OCI-LY7 (cell line): ENCODE results near the gene DIO1. TPM values are rescaled to one million over a fixed set of nuclear protein-coding genes. Genes with fewer than 3 reads are reported as not detected.

Source experiments
- BruUV-seq: library from RNA; stranded (reverse); fragments of 400-500 nt; replicated peaks from 2 replicates; lab custom pipeline; 2021; lab: Mats Ljungman, UMichigan
- CTCF ChIA-PET: fragments of 300-600 bp; sonication (Branson Sonifier 250); formaldehyde crosslinking; loops from one replicate; lab custom pipeline; 2022; ENCODE audit warnings: antibody characterized with exemption; ENCODE audit not compliant: unreplicated experiment; lab: Charles Lee
- POLR2A ChIA-PET: fragments of 300-600 bp; sonication (Branson Sonifier 250); formaldehyde crosslinking; loops from one replicate; lab custom pipeline; 2022; ENCODE audit warnings: antibody characterized with exemption; lab: Charles Lee
- DNase-seq: peaks from one replicate; pipeline ENCODE4 v3.0.0-alpha.2; 2015; ENCODE audit warnings: low spot score
- H2AFZ ChIP-seq: fragments of 200-600 bp; sonication (generic), shearing (Covaris generic); 2 replicates; pipeline ENCODE4 v1.6.1; 2014; ENCODE audit warnings: mild to moderate bottlenecking, antibody characterized with exemption, low read length, moderate library complexity
- H3K27ac ChIP-seq: fragments of 200-600 bp; sonication (generic); 2 replicates; pipeline ENCODE4 v1.5.1; 2014; ENCODE audit warnings: mixed run types, low read depth, mild to moderate bottlenecking, moderate library complexity, low read length, inconsistent platforms; ENCODE audit not compliant: poor library complexity, severe bottlenecking
- H3K36me3 ChIP-seq: fragments of 200-600 bp; sonication (generic); 2 replicates; pipeline ENCODE4 v1.6.1; 2014; ENCODE audit warnings: mild to moderate bottlenecking, antibody characterized with exemption, low read length, moderate library complexity, mixed read lengths; ENCODE audit not compliant: insufficient read depth
- H3K4me1 ChIP-seq: fragments of 200-600 bp; sonication (generic); 2 replicates; pipeline ENCODE4 v1.5.1; 2014; ENCODE audit warnings: mild to moderate bottlenecking, low read length; ENCODE audit not compliant: insufficient read depth, poor library complexity, severe bottlenecking
- H3K4me2 ChIP-seq: fragments of 200-600 bp; sonication (generic); 2 replicates; pipeline ENCODE4 v1.6.1; 2014; ENCODE audit warnings: mild to moderate bottlenecking, low read length
- H3K4me3 ChIP-seq: fragments of 200-600 bp; sonication (generic); 2 replicates; pipeline ENCODE4 v1.5.1; 2014; ENCODE audit warnings: mild to moderate bottlenecking, low read depth, low read length; ENCODE audit not compliant: poor library complexity, severe bottlenecking
- H3K79me2 ChIP-seq: fragments of 200-600 bp; sonication (generic); 2 replicates; pipeline ENCODE4 v1.6.1; 2016; ENCODE audit warnings: low read depth, mild to moderate bottlenecking, low read length, moderate library complexity, mixed read lengths; ENCODE audit not compliant: insufficient read depth
- H3K9me2 ChIP-seq: fragments of 200-600 bp; sonication (generic); 2 replicates; pipeline ENCODE4 v1.6.1; 2016; ENCODE audit warnings: mild to moderate bottlenecking, low read length, mixed read lengths; ENCODE audit not compliant: insufficient read depth
- H3K9me3 ChIP-seq: fragments of 200-600 bp; sonication (generic); 2 replicates; pipeline ENCODE4 v1.6.1; 2014; ENCODE audit warnings: mild to moderate bottlenecking, mixed run types, low read length, mixed read lengths
- H4K20me1 ChIP-seq: fragments of 200-600 bp; sonication (generic); 2 replicates; pipeline ENCODE4 v1.6.1; 2014; ENCODE audit warnings: mild to moderate bottlenecking, antibody characterized with exemption, low read length, moderate library complexity, mixed read lengths; ENCODE audit not compliant: insufficient read depth
- EZH2phosphoT487 ChIP-seq: fragments of 200-600 bp; sonication (generic); IDR thresholded peaks from 2 replicates; pipeline ENCODE4 v1.6.1; 2018; ENCODE audit warnings: low read depth, borderline replicate concordance, mild to moderate bottlenecking, mixed run types, antibody characterized with exemption, low read length, moderate library complexity, mixed read lengths
- intact Hi-C: fragments of 100-400 bp; cut with micrococcal nuclease; formaldehyde crosslinking; loops from one replicate; pipeline ENCODE4 v1.10.0; 2022; ENCODE audit not compliant: unreplicated experiment
- total RNA-seq, 2 experiments: library from RNA; depleted of rRNA in 1 of 2; stranded (reverse); fragments of >200 nt in 1 of 2; shearing (Covaris generic) in 1 of 2; gene quantifications; 2 replicates each; pipeline ENCODE4 v1.2.3, GENCODE V29; 2014 to 2022
- TF ChIP-seq, protein P1 (sequence below): fragments of 200-600 bp; sonication (generic); conservative IDR thresholded peaks from 2 replicates; pipeline ENCODE4 v1.5.1; 2014; ENCODE audit warnings: mild to moderate bottlenecking, antibody characterized with exemption, low read length, moderate library complexity, mixed read lengths

Gene DIO1
- total RNA-seq, 2 experiments from 2014 or later = not detected

DNA sequence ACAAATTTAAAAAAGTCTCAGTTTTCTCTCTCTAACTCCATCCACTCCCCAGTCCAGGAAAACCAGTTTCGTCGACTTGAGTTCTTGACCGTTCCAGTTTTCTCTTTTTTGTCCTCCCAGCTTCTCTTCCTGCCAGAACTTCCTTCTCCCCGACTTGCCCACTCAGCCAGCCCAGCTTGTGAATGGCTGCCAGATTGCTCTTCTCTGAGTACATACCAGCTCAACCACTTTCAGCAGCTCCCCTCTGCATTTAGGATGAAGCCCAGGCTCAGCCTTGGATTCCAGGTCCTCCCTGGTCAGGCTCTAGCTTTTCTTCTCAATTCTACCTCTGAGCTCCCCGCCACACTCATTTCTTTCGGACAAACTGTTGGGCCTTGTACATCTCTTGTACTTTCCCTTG, 1.4 kb downstream of the DIO1 start:
- POLR2A ChIA-PET = no interaction called here
- H3K9me3 ChIP-seq = no peaks in the 10 kb centered on the region
- H3K9me2 ChIP-seq = no peaks in the 10 kb centered on the region
- no peak overlapping the region for H3K4me2 ChIP-seq
- H4K20me1 ChIP-seq = no peaks in the 10 kb centered on the region
- TF ChIP-seq, protein P1, sequence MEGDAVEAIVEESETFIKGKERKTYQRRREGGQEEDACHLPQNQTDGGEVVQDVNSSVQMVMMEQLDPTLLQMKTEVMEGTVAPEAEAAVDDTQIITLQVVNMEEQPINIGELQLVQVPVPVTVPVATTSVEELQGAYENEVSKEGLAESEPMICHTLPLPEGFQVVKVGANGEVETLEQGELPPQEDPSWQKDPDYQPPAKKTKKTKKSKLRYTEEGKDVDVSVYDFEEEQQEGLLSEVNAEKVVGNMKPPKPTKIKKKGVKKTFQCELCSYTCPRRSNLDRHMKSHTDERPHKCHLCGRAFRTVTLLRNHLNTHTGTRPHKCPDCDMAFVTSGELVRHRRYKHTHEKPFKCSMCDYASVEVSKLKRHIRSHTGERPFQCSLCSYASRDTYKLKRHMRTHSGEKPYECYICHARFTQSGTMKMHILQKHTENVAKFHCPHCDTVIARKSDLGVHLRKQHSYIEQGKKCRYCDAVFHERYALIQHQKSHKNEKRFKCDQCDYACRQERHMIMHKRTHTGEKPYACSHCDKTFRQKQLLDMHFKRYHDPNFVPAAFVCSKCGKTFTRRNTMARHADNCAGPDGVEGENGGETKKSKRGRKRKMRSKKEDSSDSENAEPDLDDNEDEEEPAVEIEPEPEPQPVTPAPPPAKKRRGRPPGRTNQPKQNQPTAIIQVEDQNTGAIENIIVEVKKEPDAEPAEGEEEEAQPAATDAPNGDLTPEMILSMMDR = no peak
- no peak for TF ChIP-seq EZH2phosphoT487
- intact Hi-C loops = no loop called here
- no peaks in the 10 kb centered on the region for H3K36me3 ChIP-seq
- no peak overlapping the region for H2AFZ ChIP-seq
- DNase-seq = no peak
- CTCF ChIA-PET = interaction anchor here (0.6 kb wide), 1 partner anchor 116 kb away, joined by 3 read pairs; no protein-coding TSS in a partner anchor
- no TSS peak for BruUV-seq
- no peaks in the 10 kb centered on the region for H3K79me2 ChIP-seq
- peaks cover 4% of the 10 kb centered on the region for H3K4me1 ChIP-seq
- H3K27ac ChIP-seq = no peak overlapping the region
- H3K4me3 ChIP-seq = no peak overlapping the region

GRCh38 chr1:53896635-53897229, 2.7 kb downstream of the DIO1 start:
- CTCF ChIA-PET = no interaction called here
- H3K4me2 ChIP-seq = no peak overlapping the region

More at GRCh38 chr1:53896635-53897229, 2.7 kb downstream of the DIO1 start:
- TF ChIP-seq, protein P1 = no peak
- TF ChIP-seq EZH2phosphoT487 = no peak
- no peaks in the 10 kb centered on the region for H3K79me2 ChIP-seq
- no peak for DNase-seq
- no peaks in the 10 kb centered on the region for H3K9me2 ChIP-seq
- no peaks in the 10 kb centered on the region for H3K9me3 ChIP-seq
- no peaks in the 10 kb centered on the region for H3K36me3 ChIP-seq
- intact Hi-C loops = no loop called here
- H3K4me1 ChIP-seq = no peaks in the 10 kb centered on the region
- POLR2A ChIA-PET = no interaction called here
- H2AFZ ChIP-seq = no peak overlapping the region
- BruUV-seq = no TSS peak
- H4K20me1 ChIP-seq = no peaks in the 10 kb centered on the region
- H3K27ac ChIP-seq = no peak overlapping the region
- no peak overlapping the region for H3K4me3 ChIP-seq
